GM12878 (cell line): Measurements from ENCODE around the gene KIAA0930. TPM values are rescaled to one million over a fixed set of nuclear protein-coding genes. Genes with fewer than 3 reads are reported as not detected.
A peak's percentile ranks its signal among the peaks of the same experiment; 100 is the strongest.

Experiments used
- ATAC-seq: fragments of 200-7000 bp; cut with Tn5 transposase; 3 replicates; pipeline ENCODE4 v1.9.1; 2020; ENCODE audit warnings: mild to moderate bottlenecking, moderate library complexity
- BruUV-seq: library from RNA; stranded (reverse); fragments of 400-500 nt; replicated peaks from 2 replicates; lab custom pipeline; 2021; lab: Mats Ljungman, UMichigan
- CTCF ChIA-PET: fragments of 300-600 bp; sonication (Branson Sonifier 250); formaldehyde crosslinking; extraction: SDS; loops from one replicate; lab custom pipeline; 2021; ENCODE audit warnings: inconsistent platforms; lab: Yijun Ruan, JAX
- POLR2A ChIA-PET: fragments of 350-600 bp; formaldehyde crosslinking; extraction: SDS; loops from one replicate; lab custom pipeline; 2021; ENCODE audit warnings: inconsistent platforms; lab: Charles Lee
- RAD21 ChIA-PET: fragments of 300-600 bp; sonication (Branson Sonifier 250); formaldehyde crosslinking; loops from one replicate; lab custom pipeline; 2023; ENCODE audit warnings: antibody characterized with exemption; ENCODE audit not compliant: unreplicated experiment; lab: Charles Lee
- SMC1A ChIA-PET: fragments of 300-600 bp; sonication (Branson Sonifier 250); formaldehyde crosslinking; loops from one replicate; lab custom pipeline; 2023; ENCODE audit not compliant: unreplicated experiment, uncharacterized antibody; lab: Charles Lee
- DNase-seq: peaks from one replicate; pipeline ENCODE4 v3.0.0-alpha.2; 2011; ENCODE audit warnings: low read depth, low spot score
- FAIRE-seq: peaks from 3 replicates; lab custom pipeline; 2011; peaks lifted over from hg19 to GRCh38; lab: Jason Lieb, UNC
- H2AFZ ChIP-seq: 2 replicates; pipeline ENCODE4 v1.6.0; 2011; ENCODE audit warnings: low read depth, low read length, control low read depth; ENCODE audit not compliant: control insufficient read depth
- H3K27ac ChIP-seq: 2 replicates; pipeline ENCODE4 v1.5.1; 2011; ENCODE audit warnings: control low read depth; ENCODE audit not compliant: control insufficient read depth, insufficient read depth
- H3K27me3 ChIP-seq, 2 experiments: replicated peaks in 1 of 2; 2 replicates each; pipeline versions ENCODE4 v1.6.0 to v1.6.1; 2011; ENCODE audit warnings: low read length in 1 of 2; ENCODE audit not compliant: control insufficient read depth in 2 of 2, insufficient read depth in 2 of 2
- H3K36me3 ChIP-seq, 2 experiments: 2 replicates each; pipeline ENCODE4 v1.5.1; 2011; ENCODE audit warnings: low read length in 1 of 2; ENCODE audit not compliant: control insufficient read depth in 2 of 2, insufficient read depth in 2 of 2
- H3K4me1 ChIP-seq: 2 replicates; pipeline ENCODE4 v1.6.1; 2011; ENCODE audit warnings: mild to moderate bottlenecking, low read length, moderate library complexity, mixed read lengths; ENCODE audit not compliant: control insufficient read depth, insufficient read depth
- H3K4me2 ChIP-seq: 2 replicates; pipeline ENCODE4 v1.6.0; 2011; ENCODE audit warnings: control low read depth; ENCODE audit not compliant: control insufficient read depth, insufficient read depth
- H3K4me3 ChIP-seq: fragments of 200-600 bp; sonication (generic); 2 replicates; pipeline ENCODE4 v1.5.1; 2016
- H3K79me2 ChIP-seq: 2 replicates; pipeline ENCODE4 v1.6.0; 2011; ENCODE audit warnings: low read length; ENCODE audit not compliant: control insufficient read depth, insufficient read depth
- H3K9ac ChIP-seq: 2 replicates; pipeline ENCODE4 v1.8.0; 2011; ENCODE audit warnings: low read length, control low read depth, mixed read lengths; ENCODE audit not compliant: control insufficient read depth, insufficient read depth
- H3K9me3 ChIP-seq: replicated peaks from 3 replicates; pipeline ENCODE4 v1.5.1; 2011; ENCODE audit warnings: mild to moderate bottlenecking, low read length; ENCODE audit not compliant: control insufficient read depth, insufficient read depth
- H4K20me1 ChIP-seq: 2 replicates; pipeline ENCODE4 v1.6.0; 2011; ENCODE audit not compliant: control insufficient read depth, insufficient read depth
- POLR2A ChIP-seq: IDR thresholded peaks from 2 replicates; pipeline ENCODE4 v1.6.1; 2011; ENCODE audit warnings: low read depth, mild to moderate bottlenecking, low read length
- SMAD1 ChIP-seq: fragments of 450-650 bp; IDR thresholded peaks from 2 replicates; pipeline ENCODE4 v1.6.1; 2018; ENCODE audit warnings: mild to moderate bottlenecking, low read depth; ENCODE audit not compliant: partially characterized antibody
- WGBS: methylation state at CpG from one replicate; pipeline ENCODE4 v1.1.6; 2016; ENCODE audit warnings: low lambda C conversion rate; ENCODE audit not compliant: insufficient replicate concordance, insufficient coverage; ENCODE audit errors: missing lambda C conversion rate; 5-methylcytosine and 5-hydroxymethylcytosine counted together
- in situ Hi-C: fragments of 300-500 bp; cut with MboI; formaldehyde crosslinking; loops from 9 replicates; pipeline ENCODE4 v1.14.3; 2018; ENCODE audit warnings: mixed read lengths
- intact Hi-C: fragments of 100-400 bp; cut with micrococcal nuclease; formaldehyde crosslinking; loops from one replicate; pipeline ENCODE4 v1.14.2; 2022; ENCODE audit not compliant: unreplicated experiment
- polyA plus RNA-seq, 11 experiments: library from polyadenylated mRNA; depleted of rRNA in 4 of 11; unstranded in 6 of 11; stranded (reverse) in 5 of 11; fragments of >200 nt; fragmentation: Nextera tagmentation in 4 of 11; fragmentation: Illumina TruSeq in 1 of 11; extraction: Ambion mirVana in 4 of 11; extraction: Trizol in 1 of 11; gene quantifications; 1 replicate in 1 of 11; 2 replicates in 10 of 11; pipeline versions ENCODE4 v1.2.1 to v1.2.3, GENCODE V29; 2011 to 2016; ENCODE audit warnings: inconsistent platforms in 2 of 11, missing spikeins in 2 of 11, low read depth in 1 of 11
- total RNA-seq, 4 experiments: library from RNA; depleted of rRNA in 3 of 4; stranded (reverse); fragments of >200 nt in 3 of 4; fragmentation: Illumina TruSeq in 1 of 4; extraction: Trizol in 1 of 4; gene quantifications; 2 replicates each; pipeline versions ENCODE4 v1.2.1 to v1.2.3, GENCODE V29; 2013 to 2021
- TF ChIP-seq, protein P1 (sequence below): fragments of 450-650 bp; IDR thresholded peaks from 2 replicates; pipeline ENCODE4 v1.6.1; 2016; ENCODE audit warnings: mild to moderate bottlenecking

Gene KIAA0930
- total and polyA plus RNA-seq, 10 of the 15 experiments (the other 5 are each of a cell fraction or from before 2014, with no cell fraction given), result 3.6 to 125 (median 46.3) TPM

DNA sequence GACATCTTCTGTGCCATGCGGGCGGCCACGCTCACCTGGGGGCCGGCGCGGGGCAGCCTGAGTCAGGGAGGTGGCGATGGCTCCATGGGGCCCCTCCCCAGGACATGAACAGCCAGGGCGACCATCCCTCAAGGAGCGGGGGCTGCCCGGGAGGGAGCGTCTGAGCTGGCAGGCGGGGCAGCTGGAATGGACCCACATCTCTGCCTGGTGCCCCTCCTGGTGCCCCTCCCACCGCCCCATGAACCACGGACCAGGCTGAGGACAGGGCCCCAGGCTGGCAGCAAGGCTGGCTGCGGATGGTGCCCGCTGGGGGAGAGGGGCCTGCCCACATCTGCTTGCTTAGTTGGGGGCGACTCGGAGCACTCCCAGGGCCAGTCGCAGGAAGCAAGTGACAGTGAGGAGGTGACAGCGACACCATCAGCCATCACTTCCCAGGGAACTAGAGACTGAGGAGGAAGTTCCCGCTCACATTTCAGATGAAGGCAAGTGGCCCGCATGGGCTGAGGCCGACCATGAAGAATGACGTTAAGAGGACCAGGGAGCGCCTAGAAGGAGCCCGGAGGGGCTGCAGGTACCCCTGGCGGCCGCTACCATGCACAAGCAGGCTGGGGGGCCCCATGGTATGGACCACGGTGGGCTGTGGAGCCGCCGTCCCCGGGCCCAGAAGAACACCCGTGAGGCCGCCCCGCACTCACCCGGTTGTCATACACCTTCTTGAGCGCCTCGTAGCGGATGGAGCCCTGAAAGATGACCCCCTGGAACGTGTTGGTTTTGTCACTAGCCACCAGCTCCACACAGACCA is 37.3 kb downstream of the KIAA0930 start:
- ChIA-PET RAD21 (no interaction called here), POLR2A (no interaction called here), SMC1A (no interaction called here), CTCF (no interaction called here)
- WGBS, result 96% methylated on average over 40 of the region's 40 CpGs
- intact Hi-C loops (no loop called here), in situ Hi-C loops (no loop called here)
- no peak overlapping the region for H3K4me3 ChIP-seq
- no peak overlapping the region for H2AFZ ChIP-seq
- H3K4me2 ChIP-seq, result no peak overlapping the region
- FAIRE-seq (no peak), ATAC-seq (no peak), DNase-seq (no peak)
- H3K4me1 ChIP-seq, result no peaks in the 10 kb centered on the region
- no peaks in the 10 kb centered on the region for H3K79me2 ChIP-seq
- H3K27me3 ChIP-seq, result no peaks in the 10 kb centered on the region
- no peak overlapping the region for H3K9ac ChIP-seq
- BruUV-seq, result no TSS peak
- no peaks in the 10 kb centered on the region for H4K20me1 ChIP-seq
- TF ChIP-seq, protein P1, sequence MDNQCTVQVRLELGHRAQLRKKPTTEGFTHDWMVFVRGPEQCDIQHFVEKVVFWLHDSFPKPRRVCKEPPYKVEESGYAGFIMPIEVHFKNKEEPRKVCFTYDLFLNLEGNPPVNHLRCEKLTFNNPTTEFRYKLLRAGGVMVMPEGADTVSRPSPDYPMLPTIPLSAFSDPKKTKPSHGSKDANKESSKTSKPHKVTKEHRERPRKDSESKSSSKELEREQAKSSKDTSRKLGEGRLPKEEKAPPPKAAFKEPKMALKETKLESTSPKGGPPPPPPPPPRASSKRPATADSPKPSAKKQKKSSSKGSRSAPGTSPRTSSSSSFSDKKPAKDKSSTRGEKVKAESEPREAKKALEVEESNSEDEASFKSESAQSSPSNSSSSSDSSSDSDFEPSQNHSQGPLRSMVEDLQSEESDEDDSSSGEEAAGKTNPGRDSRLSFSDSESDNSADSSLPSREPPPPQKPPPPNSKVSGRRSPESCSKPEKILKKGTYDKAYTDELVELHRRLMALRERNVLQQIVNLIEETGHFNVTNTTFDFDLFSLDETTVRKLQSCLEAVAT, result no peak
- no peaks in the 10 kb centered on the region for H3K9me3 ChIP-seq
- peaks cover 11 to 48% of the 10 kb centered on the region in 2 experiments for H3K36me3 ChIP-seq
- no peak overlapping the region for H3K27ac ChIP-seq

DNA sequence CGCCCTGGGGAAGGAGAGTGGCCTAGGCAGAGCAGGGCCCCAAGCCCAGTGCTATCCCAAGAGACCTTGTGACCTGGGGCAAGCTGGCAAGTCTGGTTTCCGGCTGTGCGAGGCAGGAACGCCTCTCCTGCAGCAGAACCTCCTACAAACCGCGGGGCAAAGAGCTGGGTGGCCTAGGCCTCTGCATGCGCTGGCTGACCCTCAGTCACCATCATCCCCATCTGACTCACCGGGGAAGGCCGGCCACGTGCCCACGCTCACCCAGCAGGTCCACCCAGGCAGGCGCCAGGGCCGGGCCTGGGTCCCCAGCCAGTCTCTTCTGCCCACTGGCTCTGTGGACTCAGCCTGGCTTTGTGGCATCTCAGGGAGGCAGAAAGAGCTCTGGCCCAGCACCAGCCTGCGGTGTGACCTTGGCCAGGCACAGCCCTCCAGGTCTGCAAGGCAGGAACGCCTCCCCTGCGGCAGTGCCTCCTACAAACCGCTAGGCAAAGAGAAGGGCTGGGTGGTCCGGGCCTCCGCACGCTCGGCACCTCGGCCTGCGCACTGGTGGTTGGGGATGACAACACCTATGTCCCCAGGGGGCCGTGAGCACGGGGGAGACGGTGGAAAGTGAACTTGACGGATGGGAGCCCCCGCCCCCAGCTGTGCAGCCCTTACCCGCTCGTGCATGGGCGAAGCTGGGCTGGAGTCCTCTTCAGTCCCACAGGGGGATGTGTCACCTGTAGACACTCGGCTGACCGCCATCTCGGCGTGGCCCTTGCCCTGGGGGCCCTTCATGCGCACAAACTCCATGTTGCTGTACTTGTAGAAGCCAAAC is 38.2 kb downstream of the KIAA0930 start:
- no peaks in the 10 kb centered on the region for H3K27me3 ChIP-seq
- no peak overlapping the region for H3K27ac ChIP-seq
- no peaks in the 10 kb centered on the region for H4K20me1 ChIP-seq
- 94% methylated on average over 34 of the region's 36 CpGs for WGBS
- no peak overlapping the region for H3K4me2 ChIP-seq
- ChIA-PET CTCF (no interaction called here), RAD21 (no interaction called here), POLR2A (no interaction called here), SMC1A (no interaction called here)
- no peak overlapping the region for H3K9ac ChIP-seq
- ATAC-seq (no peak), FAIRE-seq (no peak), DNase-seq (no peak)
- no peak overlapping the region for H3K4me3 ChIP-seq
- intact Hi-C loops, result no loop called here
- in situ Hi-C loops, result no loop called here
- BruUV-seq, result no TSS peak
- H3K9me3 ChIP-seq, result no peaks in the 10 kb centered on the region
- peaks cover 11 to 51% of the 10 kb centered on the region in 2 experiments for H3K36me3 ChIP-seq
- H3K4me1 ChIP-seq, result no peaks in the 10 kb centered on the region
- TF ChIP-seq SMAD1, result no peak
- TF ChIP-seq POLR2A, result peak; percentile 17; the same call in 1 of the 2 replicates
- no peak overlapping the region for H2AFZ ChIP-seq
- H3K79me2 ChIP-seq, result no peaks in the 10 kb centered on the region
